H9 (cell line): Measurements from ENCODE around the gene SLC9A9. TPM values are rescaled to one million over a fixed set of nuclear protein-coding genes. Genes with fewer than 3 reads are reported as not detected.

Source experiments
- DNase-seq: peaks from one replicate; pipeline ENCODE4 v3.0.0-alpha.2; 2017
- H2AFZ ChIP-seq: one replicate; pipeline ENCODE4 v1.6.1; 2013; ENCODE audit warnings: mild to moderate bottlenecking, low read length, control low read depth, moderate library complexity
- H2AK5ac ChIP-seq: 2 replicates; pipeline ENCODE4 v1.6.1; 2013; ENCODE audit warnings: low read length, control low read depth, mixed read lengths; ENCODE audit not compliant: insufficient read length
- H2BK120ac ChIP-seq: one replicate; pipeline ENCODE4 v1.6.1; 2013; ENCODE audit warnings: low read depth, mild to moderate bottlenecking, low read length, control low read depth, inconsistent platforms; ENCODE audit not compliant: poor library complexity, severe bottlenecking
- H2BK12ac ChIP-seq: 2 replicates; pipeline ENCODE4 v1.6.1; 2013; ENCODE audit warnings: low read length, control low read depth, mixed read lengths, low read depth; ENCODE audit not compliant: insufficient read length
- H2BK15ac ChIP-seq: 2 replicates; pipeline ENCODE4 v1.6.1; 2013; ENCODE audit warnings: low read depth, low read length, control low read depth
- H2BK20ac ChIP-seq: one replicate; pipeline ENCODE4 v1.6.1; 2013; ENCODE audit warnings: low read depth, mild to moderate bottlenecking, low read length, control low read depth, inconsistent platforms; ENCODE audit not compliant: poor library complexity, severe bottlenecking
- H2BK5ac ChIP-seq: 2 replicates; pipeline ENCODE4 v1.6.1; 2013; ENCODE audit warnings: low read length, control low read depth, mixed read lengths; ENCODE audit not compliant: insufficient read length
- H3K14ac ChIP-seq: 2 replicates; pipeline ENCODE4 v1.6.1; 2013; ENCODE audit warnings: low read length, control low read depth; ENCODE audit not compliant: insufficient read depth
- H3K18ac ChIP-seq: 2 replicates; pipeline ENCODE4 v1.6.1; 2013; ENCODE audit warnings: low read depth, mild to moderate bottlenecking, mixed read lengths, low read length, control low read depth; ENCODE audit not compliant: insufficient read length
- H3K23ac ChIP-seq: 2 replicates; pipeline ENCODE4 v1.6.1; 2013; ENCODE audit warnings: low read length, control low read depth, mixed read lengths, low read depth; ENCODE audit not compliant: insufficient read length
- H3K23me2 ChIP-seq: 2 replicates; pipeline ENCODE4 v1.6.1; 2013; ENCODE audit warnings: low read depth, mild to moderate bottlenecking, mixed read lengths, low read length, control low read depth; ENCODE audit not compliant: insufficient read length, poor library complexity, severe bottlenecking
- H3K27ac ChIP-seq: 2 replicates; pipeline ENCODE4 v1.5.1; 2013; ENCODE audit warnings: low read length, control low read depth, mixed read lengths, low read depth; ENCODE audit not compliant: insufficient read length
- H3K27me3 ChIP-seq: 2 replicates; pipeline ENCODE4 v1.6.1; 2013; ENCODE audit warnings: low read length, control low read depth, inconsistent platforms; ENCODE audit not compliant: insufficient read depth
- H3K4ac ChIP-seq: 2 replicates; pipeline ENCODE4 v1.6.1; 2013; ENCODE audit warnings: low read depth, mild to moderate bottlenecking, control low read depth, inconsistent platforms, low read length, moderate library complexity
- H3K4me1 ChIP-seq: 2 replicates; pipeline ENCODE4 v1.6.1; 2013; ENCODE audit warnings: low read length, control low read depth, inconsistent platforms; ENCODE audit not compliant: insufficient read depth
- H3K4me2 ChIP-seq: 2 replicates; pipeline ENCODE4 v1.6.1; 2013; ENCODE audit warnings: low read length, control low read depth, mixed read lengths; ENCODE audit not compliant: insufficient read length, insufficient read depth
- H3K56ac ChIP-seq: 2 replicates; pipeline ENCODE4 v1.6.1; 2013; ENCODE audit warnings: low read depth, mild to moderate bottlenecking, mixed read lengths, low read length, control low read depth; ENCODE audit not compliant: insufficient read length
- H3K79me1 ChIP-seq: 2 replicates; pipeline ENCODE4 v1.6.1; 2013; ENCODE audit warnings: low read depth, mild to moderate bottlenecking, moderate library complexity, low read length, control low read depth, inconsistent platforms; ENCODE audit not compliant: insufficient read depth, poor library complexity, severe bottlenecking
- H3K79me2 ChIP-seq: 2 replicates; pipeline ENCODE4 v1.6.1; 2013; ENCODE audit warnings: low read length, control low read depth, inconsistent platforms; ENCODE audit not compliant: insufficient read depth
- H3K9ac ChIP-seq: 2 replicates; pipeline ENCODE4 v1.6.1; 2013; ENCODE audit warnings: low read length, control low read depth, mixed read lengths; ENCODE audit not compliant: insufficient read length; ENCODE audit errors: extremely low read depth
- H3K9me3 ChIP-seq: one replicate; pipeline ENCODE4 v1.6.1; 2013; ENCODE audit warnings: low read depth, low read length, inconsistent platforms; ENCODE audit not compliant: control insufficient read depth
- H3T11ph ChIP-seq: one replicate; pipeline ENCODE4 v1.6.1; 2013; ENCODE audit warnings: mild to moderate bottlenecking, low read length, control low read depth, inconsistent platforms
- H4K20me1 ChIP-seq: one replicate; pipeline ENCODE4 v1.6.1; 2013; ENCODE audit not compliant: control insufficient read depth, insufficient read length, insufficient read depth
- H4K5ac ChIP-seq: 2 replicates; pipeline ENCODE4 v1.6.1; 2013; ENCODE audit warnings: low read depth, mild to moderate bottlenecking, mixed read lengths, low read length, control low read depth; ENCODE audit not compliant: insufficient read length
- H4K8ac ChIP-seq: replicated peaks from 2 replicates; pipeline ENCODE4 v1.6.1; 2013; ENCODE audit warnings: low read length, control low read depth, mixed read lengths, low read depth; ENCODE audit not compliant: insufficient read length
- H4K91ac ChIP-seq: 2 replicates; pipeline ENCODE4 v1.6.1; 2013; ENCODE audit warnings: low read depth, mild to moderate bottlenecking, moderate library complexity, mixed read lengths, low read length, control low read depth; ENCODE audit not compliant: insufficient read length
- H3K27ac Mint-ChIP-seq, 3 experiments: 2 replicates in 2 of 3; 3 replicates in 1 of 3; pipeline ENCODE4 v1.8.0; 2020 to 2021; ENCODE audit warnings: mixed read lengths in 3 of 3, mild to moderate bottlenecking in 1 of 3, moderate library complexity in 1 of 3
- H3K27me3 Mint-ChIP-seq: 2 replicates; pipeline ENCODE4 v1.8.0; 2021; ENCODE audit warnings: low read depth, mild to moderate bottlenecking, moderate library complexity, mixed read lengths
- H3K36me3 Mint-ChIP-seq, 3 experiments: 2 replicates in 2 of 3; 3 replicates in 1 of 3; pipeline ENCODE4 v1.8.0; 2020 to 2021; ENCODE audit warnings: low read depth in 3 of 3, mixed read lengths in 3 of 3; ENCODE audit not compliant: insufficient read depth in 1 of 3
- H3K4me1 Mint-ChIP-seq, 2 experiments: 2 replicates each; pipeline ENCODE4 v1.8.0; 2020; ENCODE audit warnings: mixed read lengths in 2 of 2
- H3K4me3 Mint-ChIP-seq, 2 experiments: 2 replicates in 1 of 2; 3 replicates in 1 of 2; pipeline ENCODE4 v1.8.0; 2020 to 2021; ENCODE audit warnings: mild to moderate bottlenecking in 2 of 2, mixed read lengths in 2 of 2, moderate library complexity in 1 of 2
- H3K9me3 Mint-ChIP-seq, 2 experiments: 2 replicates in 1 of 2; 3 replicates in 1 of 2; pipeline ENCODE4 v1.8.0; 2020; ENCODE audit warnings: mild to moderate bottlenecking in 2 of 2, mixed read lengths in 2 of 2, moderate library complexity in 1 of 2
- WGBS: extraction: QIAGEN DNeasy Blood & Tissue Kit; methylation state at CpG from one replicate; pipeline ENCODE4 v1.1.7; 2013; ENCODE audit warnings: missing lambda C conversion rate, low lambda C conversion rate, mixed read lengths; ENCODE audit not compliant: insufficient read length; ENCODE audit errors: extremely low coverage; 5-methylcytosine and 5-hydroxymethylcytosine counted together
- total RNA-seq: library from RNA; stranded (reverse); gene quantifications from 2 replicates; pipeline ENCODE4 v1.2.1, GENCODE V29; 2021
- TF ChIP-seq, protein P1 (sequence below): fragments of 200-600 bp; sonication (generic); conservative IDR thresholded peaks from 3 replicates; pipeline ENCODE4 v1.8.0; 2021; ENCODE audit warnings: antibody characterized with exemption, mild to moderate bottlenecking

SLC9A9 gene
- total RNA-seq, 1 experiment from 2014 or later, result 0.35 TPM

DNA sequence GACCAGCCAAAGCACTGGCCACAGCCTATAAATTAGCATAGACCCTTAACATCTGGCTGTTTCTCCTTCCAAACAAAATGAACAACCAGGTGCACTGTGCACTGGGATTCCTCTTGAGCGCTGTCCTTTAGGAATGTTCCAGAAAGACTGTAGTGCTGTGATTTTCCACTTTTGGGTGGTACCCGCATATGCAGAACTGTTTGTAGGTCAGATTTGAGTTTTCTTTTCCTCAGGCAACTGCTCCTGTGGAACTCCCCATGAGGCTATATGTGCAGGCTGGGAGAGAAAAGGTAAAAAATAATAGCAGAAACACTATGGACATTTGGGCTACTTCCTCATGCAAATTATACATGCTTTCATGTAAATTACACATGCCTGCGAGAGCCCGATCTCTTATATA is 589.6 kb downstream of the SLC9A9 start:
- Histone ChIP-seq H3K79me1 (no peaks in the 10 kb centered on the region), H3K18ac (no peak overlapping the region), H3K4me1 (no peaks in the 10 kb centered on the region), H2AK5ac (no peak overlapping the region), H4K20me1 (no peaks in the 10 kb centered on the region), H2BK5ac (no peak overlapping the region), H3K4me2 (no peak overlapping the region), H2BK20ac (no peak overlapping the region), H4K91ac (no peak overlapping the region), H2AFZ (no peak overlapping the region), H3T11ph (no peak overlapping the region), H3K9me3 (no peaks in the 10 kb centered on the region), H2BK15ac (no peak overlapping the region), H3K4ac (no peak overlapping the region), H4K5ac (no peak overlapping the region), H3K27me3 (no peaks in the 10 kb centered on the region), H3K14ac (no peak overlapping the region), H3K56ac (no peak overlapping the region), H3K79me2 (no peaks in the 10 kb centered on the region), H4K8ac (no peak overlapping the region), H2BK12ac (no peak overlapping the region), H2BK120ac (no peak overlapping the region), H3K27ac (no peak overlapping the region), H3K9ac (no peak overlapping the region), H3K23me2 (no peaks in the 10 kb centered on the region), H3K23ac (no peak overlapping the region)
- Mint-ChIP-seq H3K27me3 (no peaks in the 10 kb centered on the region), H3K36me3 (no peaks in the 10 kb centered on the region), H3K27ac (no peak overlapping the region), H3K9me3 (no peaks in the 10 kb centered on the region), H3K4me3 (no peak overlapping the region), H3K4me1 (peaks cover 0 to 4% of the 10 kb centered on the region in 2 experiments; a peak in 2 of 4 replicates)
- TF ChIP-seq, protein P1, sequence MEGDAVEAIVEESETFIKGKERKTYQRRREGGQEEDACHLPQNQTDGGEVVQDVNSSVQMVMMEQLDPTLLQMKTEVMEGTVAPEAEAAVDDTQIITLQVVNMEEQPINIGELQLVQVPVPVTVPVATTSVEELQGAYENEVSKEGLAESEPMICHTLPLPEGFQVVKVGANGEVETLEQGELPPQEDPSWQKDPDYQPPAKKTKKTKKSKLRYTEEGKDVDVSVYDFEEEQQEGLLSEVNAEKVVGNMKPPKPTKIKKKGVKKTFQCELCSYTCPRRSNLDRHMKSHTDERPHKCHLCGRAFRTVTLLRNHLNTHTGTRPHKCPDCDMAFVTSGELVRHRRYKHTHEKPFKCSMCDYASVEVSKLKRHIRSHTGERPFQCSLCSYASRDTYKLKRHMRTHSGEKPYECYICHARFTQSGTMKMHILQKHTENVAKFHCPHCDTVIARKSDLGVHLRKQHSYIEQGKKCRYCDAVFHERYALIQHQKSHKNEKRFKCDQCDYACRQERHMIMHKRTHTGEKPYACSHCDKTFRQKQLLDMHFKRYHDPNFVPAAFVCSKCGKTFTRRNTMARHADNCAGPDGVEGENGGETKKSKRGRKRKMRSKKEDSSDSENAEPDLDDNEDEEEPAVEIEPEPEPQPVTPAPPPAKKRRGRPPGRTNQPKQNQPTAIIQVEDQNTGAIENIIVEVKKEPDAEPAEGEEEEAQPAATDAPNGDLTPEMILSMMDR, result no peak
- no CpG with 5 or more reads among the region's 4 CpGs for WGBS
- DNase-seq, result no peak
